AG09319 (cell line): ENCODE results near the gene BDH1.
"Not testable (repeated sequence)": the region's sequence is repeated elsewhere in the genome, so short reads cannot be mapped to it uniquely, and the experiment has no call there.

Source experiments
- DNase-seq: peaks from one replicate; pipeline ENCODE4 v3.0.0-alpha.2; 2010; ENCODE audit warnings: low read depth; ENCODE audit errors: extremely low read depth
- TF ChIP-seq, protein P1 (sequence below): IDR thresholded peaks from 2 replicates; pipeline ENCODE4 v1.5.1; 2011; ENCODE audit warnings: low read depth, mild to moderate bottlenecking, inconsistent platforms, low read length, moderate library complexity

BDH1 gene, protein sequence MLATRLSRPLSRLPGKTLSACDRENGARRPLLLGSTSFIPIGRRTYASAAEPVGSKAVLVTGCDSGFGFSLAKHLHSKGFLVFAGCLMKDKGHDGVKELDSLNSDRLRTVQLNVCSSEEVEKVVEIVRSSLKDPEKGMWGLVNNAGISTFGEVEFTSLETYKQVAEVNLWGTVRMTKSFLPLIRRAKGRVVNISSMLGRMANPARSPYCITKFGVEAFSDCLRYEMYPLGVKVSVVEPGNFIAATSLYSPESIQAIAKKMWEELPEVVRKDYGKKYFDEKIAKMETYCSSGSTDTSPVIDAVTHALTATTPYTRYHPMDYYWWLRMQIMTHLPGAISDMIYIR

DNA sequence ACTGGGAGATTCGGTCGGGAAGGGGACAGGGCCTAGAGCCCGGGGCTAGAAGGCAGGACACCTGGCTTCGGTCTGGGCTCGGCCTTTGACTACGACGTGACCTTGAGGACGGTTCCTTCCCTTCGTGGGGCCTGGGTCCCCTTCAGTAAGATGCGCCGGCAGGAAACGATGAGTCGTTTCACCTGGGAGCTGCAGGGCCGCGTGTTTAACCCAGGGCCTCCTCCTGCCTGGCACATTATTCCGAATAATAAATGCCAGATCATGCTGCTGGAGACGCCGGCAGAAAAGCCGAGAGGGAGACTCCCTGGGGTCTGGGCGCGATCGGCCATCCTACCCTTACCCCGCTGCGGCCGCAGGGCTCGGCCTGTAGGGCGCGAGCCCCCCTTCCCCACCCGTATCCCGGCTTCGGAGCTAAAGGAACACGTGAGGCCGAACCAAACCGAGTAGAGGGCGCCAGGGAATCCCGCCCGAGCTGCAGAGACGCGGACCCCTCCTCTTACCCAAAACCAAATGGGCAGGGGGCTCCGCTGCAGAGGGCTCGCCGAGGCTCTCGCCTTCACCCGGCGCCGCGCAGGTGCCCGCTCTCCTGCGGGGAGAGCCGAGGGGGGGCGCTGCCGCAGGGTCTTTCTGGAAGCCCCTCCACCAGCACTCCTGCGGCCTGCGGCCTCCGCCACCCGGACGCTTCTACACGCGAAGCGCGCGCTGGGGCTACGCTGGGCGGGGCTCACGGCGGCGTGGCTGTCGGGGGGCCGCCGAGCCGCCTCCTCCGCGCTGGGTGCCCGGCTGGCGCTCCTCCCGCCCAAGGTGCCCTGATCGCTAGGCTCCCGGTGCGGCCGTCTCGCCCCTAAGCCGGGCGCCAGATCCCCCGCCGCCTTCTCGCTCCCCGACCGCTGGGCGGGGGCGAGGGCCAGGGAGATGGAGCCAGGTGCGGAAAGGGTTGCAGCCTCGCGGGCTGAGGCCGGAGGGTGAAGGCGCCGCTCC, at the start of gene BDH1:
Gene BDH1 (minus strand): TSS at position 688 of the 981 bp plus-strand sequence. CDS start 9,525 bp downstream, outside the sequence.
- TF ChIP-seq, protein P1, sequence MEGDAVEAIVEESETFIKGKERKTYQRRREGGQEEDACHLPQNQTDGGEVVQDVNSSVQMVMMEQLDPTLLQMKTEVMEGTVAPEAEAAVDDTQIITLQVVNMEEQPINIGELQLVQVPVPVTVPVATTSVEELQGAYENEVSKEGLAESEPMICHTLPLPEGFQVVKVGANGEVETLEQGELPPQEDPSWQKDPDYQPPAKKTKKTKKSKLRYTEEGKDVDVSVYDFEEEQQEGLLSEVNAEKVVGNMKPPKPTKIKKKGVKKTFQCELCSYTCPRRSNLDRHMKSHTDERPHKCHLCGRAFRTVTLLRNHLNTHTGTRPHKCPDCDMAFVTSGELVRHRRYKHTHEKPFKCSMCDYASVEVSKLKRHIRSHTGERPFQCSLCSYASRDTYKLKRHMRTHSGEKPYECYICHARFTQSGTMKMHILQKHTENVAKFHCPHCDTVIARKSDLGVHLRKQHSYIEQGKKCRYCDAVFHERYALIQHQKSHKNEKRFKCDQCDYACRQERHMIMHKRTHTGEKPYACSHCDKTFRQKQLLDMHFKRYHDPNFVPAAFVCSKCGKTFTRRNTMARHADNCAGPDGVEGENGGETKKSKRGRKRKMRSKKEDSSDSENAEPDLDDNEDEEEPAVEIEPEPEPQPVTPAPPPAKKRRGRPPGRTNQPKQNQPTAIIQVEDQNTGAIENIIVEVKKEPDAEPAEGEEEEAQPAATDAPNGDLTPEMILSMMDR: no peak
- no peak for DNase-seq

DNA sequence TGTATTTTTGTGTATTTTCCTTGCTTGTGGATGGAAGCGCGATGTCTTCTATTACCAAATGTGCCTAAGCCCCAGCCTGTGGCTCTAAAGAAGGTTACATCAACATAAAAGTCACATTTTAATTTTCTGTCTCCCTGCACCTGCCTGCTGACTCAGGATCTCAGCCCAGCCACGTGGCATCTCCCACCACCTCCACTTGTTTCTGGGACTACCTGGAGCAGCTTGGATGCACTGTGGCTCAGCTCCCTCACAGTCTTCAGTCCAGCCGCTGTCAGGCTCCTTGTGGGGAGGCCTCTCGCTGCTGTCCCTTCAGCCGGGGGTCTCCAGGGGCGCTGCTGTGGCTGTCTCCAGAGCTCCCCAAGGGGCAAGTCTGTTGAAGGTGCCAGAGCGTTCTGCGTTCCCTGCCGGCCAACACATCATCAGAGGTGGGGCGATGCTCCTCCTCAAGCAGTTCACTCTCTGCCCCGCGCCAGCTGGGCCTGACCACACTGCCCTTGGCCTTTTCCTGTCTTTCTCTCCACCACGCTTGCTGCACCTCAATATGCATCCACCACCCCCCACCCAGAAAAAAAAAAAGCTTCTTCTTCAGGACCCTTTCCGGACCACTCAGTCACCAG, 47.7 kb upstream of the BDH1 start:
- DNase-seq: no peak
- TF ChIP-seq, protein P1: no peak

DNA sequence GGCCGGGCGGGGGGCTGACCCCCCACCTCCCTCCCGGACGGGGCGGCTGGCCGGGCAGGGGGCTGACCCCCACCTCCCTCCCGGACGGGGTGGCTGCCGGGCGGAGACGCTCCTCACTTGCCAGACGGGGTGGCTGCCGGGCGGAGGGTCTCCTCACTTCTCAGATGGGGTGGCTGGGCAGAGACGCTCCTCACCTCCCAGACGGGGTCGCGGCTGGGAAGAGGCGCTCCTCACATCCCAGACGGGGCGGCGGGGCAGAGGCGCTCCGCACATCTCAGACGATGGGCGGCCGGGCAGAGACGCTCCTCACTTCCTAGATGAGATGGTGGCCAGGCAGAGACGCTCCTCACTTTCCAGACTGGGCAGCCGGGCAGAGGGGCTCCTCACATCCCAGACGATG, 46.6 kb upstream of the BDH1 start:
- not testable (repeated sequence) for DNase-seq

DNA sequence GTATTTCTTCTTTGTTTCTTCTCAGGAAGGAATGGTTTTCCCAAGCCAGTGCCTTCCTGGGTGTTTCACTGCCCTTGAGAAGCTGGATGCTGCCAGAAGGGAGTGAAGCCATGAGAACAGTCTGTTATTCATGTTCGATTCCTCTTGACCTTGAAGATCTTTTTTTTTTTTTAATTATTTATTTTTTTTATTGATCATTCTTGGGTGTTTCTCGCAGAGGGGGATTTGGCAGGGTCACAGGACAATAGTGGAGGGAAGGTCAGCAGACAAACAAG, 45.7 kb upstream of the BDH1 start:
- not testable (repeated sequence) for DNase-seq

DNA sequence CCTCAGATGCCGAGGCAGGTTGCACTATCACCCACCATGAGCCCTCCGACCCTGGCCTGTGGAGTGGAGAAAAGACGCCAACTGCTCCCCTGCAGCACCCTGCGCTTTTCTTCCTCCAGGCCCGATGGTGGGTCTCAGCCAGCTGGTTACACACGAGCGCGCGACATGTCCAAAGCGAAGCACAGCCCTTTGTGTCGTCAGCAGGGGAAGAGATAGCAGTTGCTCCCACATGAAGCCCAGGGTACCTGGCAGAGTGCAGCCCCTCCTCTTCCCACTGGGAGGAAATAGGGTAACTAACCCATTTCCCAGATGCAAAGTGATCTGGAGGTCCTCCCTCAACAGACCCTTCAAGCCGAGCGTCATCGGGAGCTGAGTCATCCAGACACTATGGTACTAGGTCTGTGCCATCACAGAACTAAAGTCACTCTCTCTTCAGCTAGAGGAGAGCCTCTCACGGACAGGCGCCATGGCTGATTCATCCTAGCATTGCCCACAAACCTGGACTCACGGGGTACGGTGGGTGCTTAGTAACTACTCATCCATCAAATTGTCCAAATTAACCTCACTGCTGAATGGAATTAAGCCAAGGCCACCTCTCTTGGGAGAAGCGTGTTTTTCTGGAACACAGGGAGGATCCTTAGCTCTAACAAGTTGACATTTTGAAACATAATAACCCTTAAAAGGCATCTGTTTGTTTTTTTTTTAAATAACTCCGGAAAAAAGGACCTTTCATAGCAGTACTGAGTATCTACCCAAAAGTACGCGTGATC, 45.2 kb upstream of the BDH1 start:
- TF ChIP-seq, protein P1: no peak
- no peak for DNase-seq

DNA sequence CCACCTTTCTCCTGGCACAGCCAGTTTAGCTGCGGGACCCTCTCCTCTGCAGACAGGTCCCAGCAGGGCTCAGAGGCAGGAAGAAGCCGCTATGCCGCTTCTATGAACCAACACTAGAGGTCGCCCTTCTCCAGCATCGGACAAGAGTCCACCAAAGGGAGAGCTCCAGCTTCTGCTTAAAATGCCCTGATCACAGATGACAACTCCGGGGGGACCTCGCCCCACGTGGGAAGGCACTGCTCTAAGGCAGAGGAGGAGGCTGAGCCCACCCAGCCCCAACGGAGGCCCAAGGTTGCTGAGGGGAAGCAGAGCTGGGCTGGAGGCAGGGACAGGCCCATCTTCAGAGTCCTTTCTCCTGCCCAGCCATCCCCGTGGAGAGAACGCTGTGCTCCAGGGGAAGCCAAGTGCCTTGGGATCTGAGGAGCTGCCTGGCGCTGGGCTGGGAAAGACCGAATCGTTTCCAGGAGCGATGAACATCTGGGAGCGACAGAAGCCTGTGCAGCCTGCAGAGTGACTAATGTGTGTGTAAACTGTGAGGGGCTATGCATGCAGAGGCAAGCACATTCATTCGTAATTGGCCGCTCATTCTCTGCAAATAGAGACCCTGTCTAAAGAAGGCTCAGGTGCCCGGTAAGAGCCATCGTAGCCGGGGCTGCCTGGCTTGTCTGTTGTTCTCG, 43.5 kb upstream of the BDH1 start:
- TF ChIP-seq, protein P1: peak; percentile 92
- peak; percentile 32 for DNase-seq

DNA sequence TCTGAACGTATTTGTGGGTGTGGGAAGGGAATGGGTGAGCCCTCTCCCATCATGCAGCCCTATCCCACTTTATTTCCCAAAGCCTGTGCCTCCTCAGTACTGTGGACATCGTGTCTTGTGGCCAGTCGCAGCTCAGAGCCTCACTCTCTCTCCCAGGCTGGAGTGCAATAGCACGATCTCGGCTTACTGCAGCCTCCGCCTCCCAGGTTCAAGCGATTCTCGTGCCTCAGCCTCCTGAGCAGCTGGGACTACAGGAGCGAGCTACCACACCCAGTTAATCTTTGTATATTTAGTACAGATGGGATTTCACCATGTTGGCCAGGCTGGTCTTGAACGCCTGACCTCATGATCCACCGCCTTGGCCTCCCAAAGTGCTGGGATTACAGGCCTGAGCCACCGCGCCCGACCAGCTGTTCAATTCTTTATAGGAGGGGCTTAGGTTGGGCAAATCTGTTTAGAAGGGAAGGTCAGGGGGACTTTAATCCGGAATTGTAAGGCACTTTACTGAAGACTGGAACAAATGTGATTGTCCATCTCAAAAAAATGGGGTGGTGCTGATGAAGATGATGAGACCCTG, 42.7 kb upstream of the BDH1 start:
- no peak for DNase-seq
- TF ChIP-seq, protein P1: no peak
